H9 (cell line): ENCODE results near the gene PNO1. TPM values are rescaled to one million over a fixed set of nuclear protein-coding genes. Genes with fewer than 3 reads are reported as not detected.

Experiments
- DNase-seq: peaks from one replicate; pipeline ENCODE4 v3.0.0-alpha.2; 2017
- H2AFZ ChIP-seq: one replicate; pipeline ENCODE4 v1.6.1; 2013; ENCODE audit warnings: mild to moderate bottlenecking, low read length, control low read depth, moderate library complexity
- H2AK5ac ChIP-seq: 2 replicates; pipeline ENCODE4 v1.6.1; 2013; ENCODE audit warnings: low read length, control low read depth, mixed read lengths; ENCODE audit not compliant: insufficient read length
- H2BK120ac ChIP-seq: one replicate; pipeline ENCODE4 v1.6.1; 2013; ENCODE audit warnings: low read depth, mild to moderate bottlenecking, low read length, control low read depth, inconsistent platforms; ENCODE audit not compliant: poor library complexity, severe bottlenecking
- H2BK12ac ChIP-seq: 2 replicates; pipeline ENCODE4 v1.6.1; 2013; ENCODE audit warnings: low read length, control low read depth, mixed read lengths, low read depth; ENCODE audit not compliant: insufficient read length
- H2BK15ac ChIP-seq: 2 replicates; pipeline ENCODE4 v1.6.1; 2013; ENCODE audit warnings: low read depth, low read length, control low read depth
- H2BK20ac ChIP-seq: one replicate; pipeline ENCODE4 v1.6.1; 2013; ENCODE audit warnings: low read depth, mild to moderate bottlenecking, low read length, control low read depth, inconsistent platforms; ENCODE audit not compliant: poor library complexity, severe bottlenecking
- H2BK5ac ChIP-seq: 2 replicates; pipeline ENCODE4 v1.6.1; 2013; ENCODE audit warnings: low read length, control low read depth, mixed read lengths; ENCODE audit not compliant: insufficient read length
- H3K14ac ChIP-seq: 2 replicates; pipeline ENCODE4 v1.6.1; 2013; ENCODE audit warnings: low read length, control low read depth; ENCODE audit not compliant: insufficient read depth
- H3K18ac ChIP-seq: 2 replicates; pipeline ENCODE4 v1.6.1; 2013; ENCODE audit warnings: low read depth, mild to moderate bottlenecking, mixed read lengths, low read length, control low read depth; ENCODE audit not compliant: insufficient read length
- H3K23ac ChIP-seq: 2 replicates; pipeline ENCODE4 v1.6.1; 2013; ENCODE audit warnings: low read length, control low read depth, mixed read lengths, low read depth; ENCODE audit not compliant: insufficient read length
- H3K23me2 ChIP-seq: 2 replicates; pipeline ENCODE4 v1.6.1; 2013; ENCODE audit warnings: low read depth, mild to moderate bottlenecking, mixed read lengths, low read length, control low read depth; ENCODE audit not compliant: insufficient read length, poor library complexity, severe bottlenecking
- H3K27ac ChIP-seq: 2 replicates; pipeline ENCODE4 v1.5.1; 2013; ENCODE audit warnings: low read length, control low read depth, mixed read lengths, low read depth; ENCODE audit not compliant: insufficient read length
- H3K27me3 ChIP-seq: 2 replicates; pipeline ENCODE4 v1.6.1; 2013; ENCODE audit warnings: low read length, control low read depth, inconsistent platforms; ENCODE audit not compliant: insufficient read depth
- H3K4ac ChIP-seq: 2 replicates; pipeline ENCODE4 v1.6.1; 2013; ENCODE audit warnings: low read depth, mild to moderate bottlenecking, control low read depth, inconsistent platforms, low read length, moderate library complexity
- H3K4me1 ChIP-seq: 2 replicates; pipeline ENCODE4 v1.6.1; 2013; ENCODE audit warnings: low read length, control low read depth, inconsistent platforms; ENCODE audit not compliant: insufficient read depth
- H3K4me2 ChIP-seq: 2 replicates; pipeline ENCODE4 v1.6.1; 2013; ENCODE audit warnings: low read length, control low read depth, mixed read lengths; ENCODE audit not compliant: insufficient read length, insufficient read depth
- H3K56ac ChIP-seq: 2 replicates; pipeline ENCODE4 v1.6.1; 2013; ENCODE audit warnings: low read depth, mild to moderate bottlenecking, mixed read lengths, low read length, control low read depth; ENCODE audit not compliant: insufficient read length
- H3K79me1 ChIP-seq: 2 replicates; pipeline ENCODE4 v1.6.1; 2013; ENCODE audit warnings: low read depth, mild to moderate bottlenecking, moderate library complexity, low read length, control low read depth, inconsistent platforms; ENCODE audit not compliant: insufficient read depth, poor library complexity, severe bottlenecking
- H3K79me2 ChIP-seq: 2 replicates; pipeline ENCODE4 v1.6.1; 2013; ENCODE audit warnings: low read length, control low read depth, inconsistent platforms; ENCODE audit not compliant: insufficient read depth
- H3K9ac ChIP-seq: 2 replicates; pipeline ENCODE4 v1.6.1; 2013; ENCODE audit warnings: low read length, control low read depth, mixed read lengths; ENCODE audit not compliant: insufficient read length; ENCODE audit errors: extremely low read depth
- H3K9me3 ChIP-seq: one replicate; pipeline ENCODE4 v1.6.1; 2013; ENCODE audit warnings: low read depth, low read length, inconsistent platforms; ENCODE audit not compliant: control insufficient read depth
- H3T11ph ChIP-seq: one replicate; pipeline ENCODE4 v1.6.1; 2013; ENCODE audit warnings: mild to moderate bottlenecking, low read length, control low read depth, inconsistent platforms
- H4K20me1 ChIP-seq: one replicate; pipeline ENCODE4 v1.6.1; 2013; ENCODE audit not compliant: control insufficient read depth, insufficient read length, insufficient read depth
- H4K5ac ChIP-seq: 2 replicates; pipeline ENCODE4 v1.6.1; 2013; ENCODE audit warnings: low read depth, mild to moderate bottlenecking, mixed read lengths, low read length, control low read depth; ENCODE audit not compliant: insufficient read length
- H4K8ac ChIP-seq: replicated peaks from 2 replicates; pipeline ENCODE4 v1.6.1; 2013; ENCODE audit warnings: low read length, control low read depth, mixed read lengths, low read depth; ENCODE audit not compliant: insufficient read length
- H4K91ac ChIP-seq: 2 replicates; pipeline ENCODE4 v1.6.1; 2013; ENCODE audit warnings: low read depth, mild to moderate bottlenecking, moderate library complexity, mixed read lengths, low read length, control low read depth; ENCODE audit not compliant: insufficient read length
- H3K27ac Mint-ChIP-seq, 3 experiments: 2 replicates in 2 of 3; 3 replicates in 1 of 3; pipeline ENCODE4 v1.8.0; 2020 to 2021; ENCODE audit warnings: mixed read lengths in 3 of 3, mild to moderate bottlenecking in 1 of 3, moderate library complexity in 1 of 3
- H3K27me3 Mint-ChIP-seq: 2 replicates; pipeline ENCODE4 v1.8.0; 2021; ENCODE audit warnings: low read depth, mild to moderate bottlenecking, moderate library complexity, mixed read lengths
- H3K36me3 Mint-ChIP-seq, 3 experiments: 2 replicates in 2 of 3; 3 replicates in 1 of 3; pipeline ENCODE4 v1.8.0; 2020 to 2021; ENCODE audit warnings: low read depth in 3 of 3, mixed read lengths in 3 of 3; ENCODE audit not compliant: insufficient read depth in 1 of 3
- H3K4me1 Mint-ChIP-seq, 2 experiments: 2 replicates each; pipeline ENCODE4 v1.8.0; 2020; ENCODE audit warnings: mixed read lengths in 2 of 2
- H3K4me3 Mint-ChIP-seq, 2 experiments: 2 replicates in 1 of 2; 3 replicates in 1 of 2; pipeline ENCODE4 v1.8.0; 2020 to 2021; ENCODE audit warnings: mild to moderate bottlenecking in 2 of 2, mixed read lengths in 2 of 2, moderate library complexity in 1 of 2
- H3K9me3 Mint-ChIP-seq, 2 experiments: 2 replicates in 1 of 2; 3 replicates in 1 of 2; pipeline ENCODE4 v1.8.0; 2020; ENCODE audit warnings: mild to moderate bottlenecking in 2 of 2, mixed read lengths in 2 of 2, moderate library complexity in 1 of 2
- WGBS: extraction: QIAGEN DNeasy Blood & Tissue Kit; methylation state at CpG from one replicate; pipeline ENCODE4 v1.1.7; 2013; ENCODE audit warnings: missing lambda C conversion rate, low lambda C conversion rate, mixed read lengths; ENCODE audit not compliant: insufficient read length; ENCODE audit errors: extremely low coverage; 5-methylcytosine and 5-hydroxymethylcytosine counted together
- total RNA-seq: library from RNA; stranded (reverse); gene quantifications from 2 replicates; pipeline ENCODE4 v1.2.1, GENCODE V29; 2021
- TF ChIP-seq, protein P1 (sequence below): fragments of 200-600 bp; sonication (generic); conservative IDR thresholded peaks from 3 replicates; pipeline ENCODE4 v1.8.0; 2021; ENCODE audit warnings: antibody characterized with exemption, mild to moderate bottlenecking

PNO1 gene
- total RNA-seq, 1 experiment from 2014 or later, result 46.5 TPM

DNA sequence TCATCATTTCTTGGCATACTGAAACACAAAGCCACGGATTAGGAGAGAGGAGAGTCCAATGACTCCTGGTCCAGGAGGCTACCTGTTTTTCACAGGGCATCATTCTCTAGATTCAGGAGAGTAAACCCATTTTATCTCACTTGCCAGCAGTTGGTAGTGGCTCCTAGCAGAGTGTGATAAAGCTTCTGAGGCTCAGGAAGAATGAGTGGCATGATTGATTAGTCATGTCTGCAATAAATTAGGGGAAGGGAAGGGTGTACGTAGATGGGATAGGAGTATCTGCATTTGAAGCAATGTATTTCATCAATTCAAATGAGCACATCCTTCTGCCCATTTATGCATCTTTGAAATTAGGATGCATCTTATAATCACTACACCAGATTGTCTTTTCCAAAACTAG lies 31.1 kb upstream of the PNO1 start:
- H2BK15ac ChIP-seq, result no peak overlapping the region
- H3K9me3 ChIP-seq, result no peaks in the 10 kb centered on the region
- H4K5ac ChIP-seq, result no peak overlapping the region
- H4K91ac ChIP-seq, result no peak overlapping the region
- no peak overlapping the region for H2AK5ac ChIP-seq
- no peak overlapping the region for H2BK120ac ChIP-seq
- H3K18ac ChIP-seq, result no peak overlapping the region
- H3K14ac ChIP-seq, result no peak overlapping the region
- H3K4ac ChIP-seq, result no peak overlapping the region
- H3K23ac ChIP-seq, result no peak overlapping the region
- no peaks in the 10 kb centered on the region for H3K23me2 ChIP-seq
- no peaks in the 10 kb centered on the region for H3K4me1 ChIP-seq
- TF ChIP-seq, protein P1, sequence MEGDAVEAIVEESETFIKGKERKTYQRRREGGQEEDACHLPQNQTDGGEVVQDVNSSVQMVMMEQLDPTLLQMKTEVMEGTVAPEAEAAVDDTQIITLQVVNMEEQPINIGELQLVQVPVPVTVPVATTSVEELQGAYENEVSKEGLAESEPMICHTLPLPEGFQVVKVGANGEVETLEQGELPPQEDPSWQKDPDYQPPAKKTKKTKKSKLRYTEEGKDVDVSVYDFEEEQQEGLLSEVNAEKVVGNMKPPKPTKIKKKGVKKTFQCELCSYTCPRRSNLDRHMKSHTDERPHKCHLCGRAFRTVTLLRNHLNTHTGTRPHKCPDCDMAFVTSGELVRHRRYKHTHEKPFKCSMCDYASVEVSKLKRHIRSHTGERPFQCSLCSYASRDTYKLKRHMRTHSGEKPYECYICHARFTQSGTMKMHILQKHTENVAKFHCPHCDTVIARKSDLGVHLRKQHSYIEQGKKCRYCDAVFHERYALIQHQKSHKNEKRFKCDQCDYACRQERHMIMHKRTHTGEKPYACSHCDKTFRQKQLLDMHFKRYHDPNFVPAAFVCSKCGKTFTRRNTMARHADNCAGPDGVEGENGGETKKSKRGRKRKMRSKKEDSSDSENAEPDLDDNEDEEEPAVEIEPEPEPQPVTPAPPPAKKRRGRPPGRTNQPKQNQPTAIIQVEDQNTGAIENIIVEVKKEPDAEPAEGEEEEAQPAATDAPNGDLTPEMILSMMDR, result no peak
- Mint-ChIP-seq H3K9me3 (no peaks in the 10 kb centered on the region), H3K27ac (no peak overlapping the region), H3K27me3 (no peaks in the 10 kb centered on the region; the same call in 1 of the 2 replicates), H3K36me3 (peaks cover 2 to 9% (median 4%) of the 10 kb centered on the region in 3 experiments; a peak in 4 of 7 replicates), H3K4me1 (peaks cover 3 to 5% of the 10 kb centered on the region in 2 experiments; a peak in 1 of 4 replicates), H3K4me3 (no peak overlapping the region)
- no peaks in the 10 kb centered on the region for H3K79me2 ChIP-seq
- H3K4me2 ChIP-seq, result no peak overlapping the region
- H3T11ph ChIP-seq, result no peak overlapping the region
- no peak overlapping the region for H4K8ac ChIP-seq
- H2BK20ac ChIP-seq, result no peak overlapping the region
- H3K27me3 ChIP-seq, result no peaks in the 10 kb centered on the region
- no peak for DNase-seq
- no peak overlapping the region for H2AFZ ChIP-seq
- H4K20me1 ChIP-seq, result no peaks in the 10 kb centered on the region
- WGBS, result no CpG with 5 or more reads among the region's 2 CpGs
- no peak overlapping the region for H2BK12ac ChIP-seq
- H3K56ac ChIP-seq, result no peak overlapping the region
- H2BK5ac ChIP-seq, result no peak overlapping the region
- no peak overlapping the region for H3K9ac ChIP-seq
- no peaks in the 10 kb centered on the region for H3K79me1 ChIP-seq
- no peak overlapping the region for H3K27ac ChIP-seq
